ENCODE measurements around the gene CYB561A3.

DNA sequence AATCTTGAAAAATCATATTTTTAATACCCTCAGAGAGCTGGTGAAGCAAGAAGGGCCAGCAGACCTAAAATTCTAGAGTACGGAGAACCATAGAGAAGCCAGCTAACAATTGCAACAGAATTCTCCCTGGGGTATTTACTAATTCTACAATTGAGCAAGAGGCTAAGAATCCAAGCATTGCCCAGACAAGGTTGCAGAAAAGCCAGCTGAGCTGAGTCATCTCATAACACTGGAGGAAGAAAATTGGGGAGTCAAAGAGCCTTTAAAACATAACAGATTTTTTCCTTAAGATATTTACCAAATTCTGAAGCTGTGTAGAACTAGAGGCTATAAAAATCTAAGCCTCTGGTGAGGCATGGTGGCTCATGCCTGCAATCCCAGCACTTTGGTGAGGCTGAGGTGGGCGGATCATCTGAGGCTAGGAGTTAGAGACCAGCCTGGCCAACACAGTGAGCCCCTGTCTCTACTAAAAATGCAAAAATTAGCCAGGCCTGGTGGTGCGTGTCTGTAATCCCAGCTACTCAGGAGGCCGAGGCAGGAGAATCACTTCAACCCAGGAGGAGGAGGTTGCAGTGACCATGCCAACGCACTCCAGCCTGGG, 17.1 kb upstream of the CYB561A3 start:
- TF ChIP-seq, protein P1, sequence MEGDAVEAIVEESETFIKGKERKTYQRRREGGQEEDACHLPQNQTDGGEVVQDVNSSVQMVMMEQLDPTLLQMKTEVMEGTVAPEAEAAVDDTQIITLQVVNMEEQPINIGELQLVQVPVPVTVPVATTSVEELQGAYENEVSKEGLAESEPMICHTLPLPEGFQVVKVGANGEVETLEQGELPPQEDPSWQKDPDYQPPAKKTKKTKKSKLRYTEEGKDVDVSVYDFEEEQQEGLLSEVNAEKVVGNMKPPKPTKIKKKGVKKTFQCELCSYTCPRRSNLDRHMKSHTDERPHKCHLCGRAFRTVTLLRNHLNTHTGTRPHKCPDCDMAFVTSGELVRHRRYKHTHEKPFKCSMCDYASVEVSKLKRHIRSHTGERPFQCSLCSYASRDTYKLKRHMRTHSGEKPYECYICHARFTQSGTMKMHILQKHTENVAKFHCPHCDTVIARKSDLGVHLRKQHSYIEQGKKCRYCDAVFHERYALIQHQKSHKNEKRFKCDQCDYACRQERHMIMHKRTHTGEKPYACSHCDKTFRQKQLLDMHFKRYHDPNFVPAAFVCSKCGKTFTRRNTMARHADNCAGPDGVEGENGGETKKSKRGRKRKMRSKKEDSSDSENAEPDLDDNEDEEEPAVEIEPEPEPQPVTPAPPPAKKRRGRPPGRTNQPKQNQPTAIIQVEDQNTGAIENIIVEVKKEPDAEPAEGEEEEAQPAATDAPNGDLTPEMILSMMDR (IDR thresholded peaks at IDR 0.05; ENCODE audit: low read depth, low read length), result no peak
- TF ChIP-seq, protein P2, sequence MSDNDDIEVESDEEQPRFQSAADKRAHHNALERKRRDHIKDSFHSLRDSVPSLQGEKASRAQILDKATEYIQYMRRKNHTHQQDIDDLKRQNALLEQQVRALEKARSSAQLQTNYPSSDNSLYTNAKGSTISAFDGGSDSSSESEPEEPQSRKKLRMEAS (IDR thresholded peaks at IDR 0.05; ENCODE audit: low read depth, low read length), result no peak
- TF ChIP-seq POLR2A (IDR thresholded peaks at IDR 0.05; ENCODE audit: extremely low read depth, insufficient read length), result no peak
